Caco-2 (cell line): ENCODE results near the gene MUC5B. TPM values are rescaled to one million over a fixed set of nuclear protein-coding genes. Genes with fewer than 3 reads are reported as not detected.

ENCODE experiments used
- BruUV-seq: library from RNA; stranded (reverse); fragments of 400-500 nt; replicated peaks from 2 replicates; lab custom pipeline; 2021; lab: Mats Ljungman, UMichigan
- CTCF ChIA-PET: fragments of 300-600 bp; sonication (Branson Sonifier 250); formaldehyde crosslinking; loops from one replicate; lab custom pipeline; 2022; ENCODE audit warnings: antibody characterized with exemption; lab: Charles Lee
- POLR2A ChIA-PET: fragments of 300-600 bp; sonication (Branson Sonifier 250); formaldehyde crosslinking; loops from one replicate; lab custom pipeline; 2022; ENCODE audit warnings: antibody characterized with exemption; lab: Charles Lee
- DNase-seq, 2 experiments: peaks; one replicate each; pipeline versions ENCODE4 v3.0.0 to v3.0.0-alpha.2; 2020 to 2022
- H3K27me3 ChIP-seq: replicated peaks from 2 replicates; pipeline ENCODE4 v1.6.0; 2011; ENCODE audit warnings: low read length; ENCODE audit not compliant: control insufficient read depth, insufficient read depth
- H3K36me3 ChIP-seq: 2 replicates; pipeline ENCODE4 v1.5.1; 2011; ENCODE audit warnings: low read length; ENCODE audit not compliant: control insufficient read depth, insufficient read depth
- H3K4me1 ChIP-seq: fragments of 250-450 bp; sonication (Bioruptor Pico); 2 replicates; pipeline ENCODE4 v1.5.1; 2020; ENCODE audit warnings: mild to moderate bottlenecking
- H3K4me3 ChIP-seq: 2 replicates; pipeline ENCODE4 v1.5.1; 2011; ENCODE audit warnings: low read depth, mild to moderate bottlenecking, control low read depth, low read length
- H3K9me3 ChIP-seq: fragments of 250-450 bp; sonication (Bioruptor Pico); 2 replicates; pipeline ENCODE4 v1.5.1; 2020; ENCODE audit warnings: mild to moderate bottlenecking, moderate library complexity
- H3K27ac Mint-ChIP-seq: one replicate; pipeline ENCODE4 v1.8.0; 2022; ENCODE audit warnings: mixed read lengths; ENCODE audit not compliant: unreplicated experiment
- H3K27me3 Mint-ChIP-seq: one replicate; pipeline ENCODE4 v1.8.0; 2022; ENCODE audit warnings: mixed read lengths; ENCODE audit not compliant: insufficient read depth, unreplicated experiment
- H3K36me3 Mint-ChIP-seq: one replicate; pipeline ENCODE4 v1.8.0; 2022; ENCODE audit warnings: mild to moderate bottlenecking, mixed read lengths; ENCODE audit not compliant: insufficient read depth, unreplicated experiment
- H3K4me1 Mint-ChIP-seq: one replicate; pipeline ENCODE4 v1.8.0; 2022; ENCODE audit warnings: low read depth, mixed read lengths; ENCODE audit not compliant: unreplicated experiment
- H3K4me3 Mint-ChIP-seq: one replicate; pipeline ENCODE4 v1.8.0; 2022; ENCODE audit warnings: mild to moderate bottlenecking, moderate library complexity, mixed read lengths; ENCODE audit not compliant: unreplicated experiment
- H3K9me3 Mint-ChIP-seq: one replicate; pipeline ENCODE4 v1.8.0; 2022; ENCODE audit warnings: mixed read lengths; ENCODE audit not compliant: unreplicated experiment
- CTCF ChIP-seq, 2 experiments: fragments of 200-600 bp in 1 of 2; IDR thresholded peaks; 1 replicate in 1 of 2; 2 replicates in 1 of 2; pipeline versions ENCODE4 v1.5.1 to v1.8.0; 2011 to 2022; ENCODE audit warnings: antibody characterized with exemption in 1 of 2, control low read depth in 1 of 2, inconsistent platforms in 1 of 2, low read depth in 1 of 2, low read length in 1 of 2, mild to moderate bottlenecking in 1 of 2, moderate library complexity in 1 of 2; ENCODE audit not compliant: insufficient read depth in 1 of 2, severe bottlenecking in 1 of 2, unreplicated experiment in 1 of 2
- intact Hi-C: fragments of 100-400 bp; cut with micrococcal nuclease; formaldehyde crosslinking; loops from one replicate; pipeline ENCODE4 v1.10.0; 2022; ENCODE audit not compliant: unreplicated experiment
- total RNA-seq: library from RNA; stranded (reverse); gene quantifications from 2 replicates; pipeline ENCODE4 v1.2.3, GENCODE V29; 2022

The MUC5B gene
- total RNA-seq, 1 experiment from 2014 or later = not detected

GRCh38 chr11:1295086-1295485 is 72.2 kb downstream of the MUC5B start:
- ChIA-PET POLR2A (no interaction called here), CTCF (no interaction called here)
- H3K27me3 Mint-ChIP-seq = no peaks in the 10 kb centered on the region

GRCh38 chr11:1295591-1295990 is 72.7 kb downstream of the MUC5B start:
- no TSS peak for BruUV-seq
- CTCF ChIA-PET = no interaction called here

More at GRCh38 chr11:1295086-1295485, 72.2 kb downstream of the MUC5B start:
- H3K27me3 ChIP-seq = no peaks in the 10 kb centered on the region
- TF ChIP-seq CTCF (IDR thresholded peaks at IDR 0.05; ENCODE audit: insufficient read depth in 1 of 2, low read depth in 1 of 2, low read length in 1 of 2, severe bottlenecking in 1 of 2, unreplicated experiment in 1 of 2) = no peak
- no peak overlapping the region for H3K27ac Mint-ChIP-seq
- peaks cover 1% of the 10 kb centered on the region; the same call in 1 of the 2 replicates for H3K36me3 ChIP-seq
- no peaks in the 10 kb centered on the region for H3K9me3 Mint-ChIP-seq
- no peaks in the 10 kb centered on the region for H3K9me3 ChIP-seq
- no peak overlapping the region for H3K4me3 Mint-ChIP-seq
- H3K4me1 ChIP-seq = peaks cover 21% of the 10 kb centered on the region
- no TSS peak for BruUV-seq
- DNase-seq = peak in 1 of 2 experiments; percentile 8
- intact Hi-C loops = no loop called here
- H3K4me1 Mint-ChIP-seq = peaks cover 6% of the 10 kb centered on the region
- peaks cover 37% of the 10 kb centered on the region for H3K36me3 Mint-ChIP-seq
- no peak overlapping the region for H3K4me3 ChIP-seq

GRCh38 chr11:1296287-1296686 is 73.4 kb downstream of the MUC5B start:
- POLR2A ChIA-PET = no interaction called here
- no TSS peak for BruUV-seq
- Histone ChIP-seq H3K4me3 (no peak overlapping the region), H3K27me3 (no peaks in the 10 kb centered on the region), H3K4me1 (peaks cover 21% of the 10 kb centered on the region), H3K36me3 (peaks cover 1% of the 10 kb centered on the region; the same call in 1 of the 2 replicates), H3K9me3 (no peaks in the 10 kb centered on the region)
- CTCF ChIA-PET = no interaction called here
- DNase-seq = peak in 1 of 2 experiments; percentile 18
- TF ChIP-seq CTCF (IDR thresholded peaks at IDR 0.05; ENCODE audit: insufficient read depth in 1 of 2, low read depth in 1 of 2, low read length in 1 of 2, severe bottlenecking in 1 of 2, unreplicated experiment in 1 of 2) = no peak
- Mint-ChIP-seq H3K27ac (no peak overlapping the region), H3K4me3 (no peak overlapping the region), H3K36me3 (peaks cover 37% of the 10 kb centered on the region), H3K9me3 (no peaks in the 10 kb centered on the region), H3K27me3 (no peaks in the 10 kb centered on the region), H3K4me1 (peaks cover 6% of the 10 kb centered on the region)
- intact Hi-C loops = no loop called here

More at GRCh38 chr11:1295591-1295990, 72.7 kb downstream of the MUC5B start:
- POLR2A ChIA-PET = no interaction called here
- no peaks in the 10 kb centered on the region for H3K9me3 ChIP-seq
- H3K36me3 ChIP-seq = peaks cover 1% of the 10 kb centered on the region; the same call in 1 of the 2 replicates
- Mint-ChIP-seq H3K9me3 (no peaks in the 10 kb centered on the region), H3K4me3 (no peak overlapping the region), H3K36me3 (peaks cover 37% of the 10 kb centered on the region), H3K27me3 (no peaks in the 10 kb centered on the region), H3K27ac (no peak overlapping the region), H3K4me1 (peaks cover 6% of the 10 kb centered on the region)
- no peaks in the 10 kb centered on the region for H3K27me3 ChIP-seq
- peak in 1 of 2 experiments; percentile 30 for DNase-seq
- intact Hi-C loops = no loop called here
- H3K4me3 ChIP-seq = no peak overlapping the region
- peaks cover 21% of the 10 kb centered on the region for H3K4me1 ChIP-seq
- TF ChIP-seq CTCF (IDR thresholded peaks at IDR 0.05; ENCODE audit: insufficient read depth in 1 of 2, low read depth in 1 of 2, low read length in 1 of 2, severe bottlenecking in 1 of 2, unreplicated experiment in 1 of 2) = no peak
